Coronary artery (tissue), 2 donors: ENCODE results near the gene LINC01488.

ENCODE experiments used
- DNase-seq: peaks from one replicate; pipeline ENCODE4 v3.0.0-alpha.2; 2017; ENCODE audit warnings: low spot score
- H3K27ac ChIP-seq, 2 donors: fragments of 200-600 bp; sonication (generic); one replicate each; pipeline ENCODE4 v1.5.1; 2016 to 2019
- H3K4me3 ChIP-seq: fragments of 200-600 bp; sonication (generic); 2 replicates; pipeline ENCODE4 v1.5.1; 2016; ENCODE audit warnings: mild to moderate bottlenecking, moderate library complexity
- TF ChIP-seq, protein P1 (sequence below): fragments of 200-600 bp; sonication (generic); IDR thresholded peaks from one replicate; pipeline ENCODE4 v1.5.1; 2019; ENCODE audit warnings: antibody characterized with exemption

The LINC01488 gene

DNA sequence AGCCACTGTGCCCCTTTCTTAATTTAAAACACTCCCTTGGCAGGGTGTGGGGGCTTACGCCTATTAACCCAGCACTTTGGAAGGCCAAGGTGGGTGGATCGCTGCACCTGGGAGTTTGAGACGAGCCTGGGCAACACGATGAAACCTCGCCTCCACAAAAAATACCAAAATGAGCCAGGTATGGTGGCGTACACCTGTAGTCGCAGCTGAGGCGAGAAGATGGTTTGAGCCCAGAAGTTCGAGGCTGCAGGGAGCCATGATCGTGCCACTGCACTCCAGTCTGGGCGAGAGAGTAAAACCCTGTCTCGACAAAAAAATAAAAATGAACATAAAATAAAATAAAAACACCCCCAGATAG lies 45.0 kb downstream of the LINC01488 start:
- TF ChIP-seq, protein P1, sequence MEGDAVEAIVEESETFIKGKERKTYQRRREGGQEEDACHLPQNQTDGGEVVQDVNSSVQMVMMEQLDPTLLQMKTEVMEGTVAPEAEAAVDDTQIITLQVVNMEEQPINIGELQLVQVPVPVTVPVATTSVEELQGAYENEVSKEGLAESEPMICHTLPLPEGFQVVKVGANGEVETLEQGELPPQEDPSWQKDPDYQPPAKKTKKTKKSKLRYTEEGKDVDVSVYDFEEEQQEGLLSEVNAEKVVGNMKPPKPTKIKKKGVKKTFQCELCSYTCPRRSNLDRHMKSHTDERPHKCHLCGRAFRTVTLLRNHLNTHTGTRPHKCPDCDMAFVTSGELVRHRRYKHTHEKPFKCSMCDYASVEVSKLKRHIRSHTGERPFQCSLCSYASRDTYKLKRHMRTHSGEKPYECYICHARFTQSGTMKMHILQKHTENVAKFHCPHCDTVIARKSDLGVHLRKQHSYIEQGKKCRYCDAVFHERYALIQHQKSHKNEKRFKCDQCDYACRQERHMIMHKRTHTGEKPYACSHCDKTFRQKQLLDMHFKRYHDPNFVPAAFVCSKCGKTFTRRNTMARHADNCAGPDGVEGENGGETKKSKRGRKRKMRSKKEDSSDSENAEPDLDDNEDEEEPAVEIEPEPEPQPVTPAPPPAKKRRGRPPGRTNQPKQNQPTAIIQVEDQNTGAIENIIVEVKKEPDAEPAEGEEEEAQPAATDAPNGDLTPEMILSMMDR: no peak
- DNase-seq: no peak
- no peak overlapping the region for H3K27ac ChIP-seq
- H3K4me3 ChIP-seq: no peak overlapping the region

DNA sequence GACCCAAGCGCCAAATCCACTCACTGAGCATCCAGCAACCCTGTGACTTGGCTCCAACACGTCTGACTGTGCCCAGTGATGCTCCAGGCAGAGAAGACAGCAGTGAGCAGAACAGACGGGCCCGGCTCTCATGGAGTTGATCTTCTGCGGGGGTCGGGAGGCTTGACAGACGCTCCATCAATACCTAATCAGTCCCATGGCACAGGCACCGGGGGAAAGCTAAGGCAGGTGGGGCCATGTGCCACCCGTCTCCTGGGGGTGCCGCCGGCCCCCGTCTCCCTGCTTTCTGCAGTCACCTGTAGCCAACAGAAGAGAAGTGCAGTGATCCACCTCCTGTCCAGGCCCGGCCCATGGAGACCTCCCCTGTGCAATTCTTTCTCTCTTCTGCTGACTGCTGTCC lies 47.5 kb downstream of the LINC01488 start:
- DNase-seq: peak; percentile 63
- Histone ChIP-seq H3K27ac (no peak overlapping the region), H3K4me3 (no peak overlapping the region)
- TF ChIP-seq, protein P1: no peak

DNA sequence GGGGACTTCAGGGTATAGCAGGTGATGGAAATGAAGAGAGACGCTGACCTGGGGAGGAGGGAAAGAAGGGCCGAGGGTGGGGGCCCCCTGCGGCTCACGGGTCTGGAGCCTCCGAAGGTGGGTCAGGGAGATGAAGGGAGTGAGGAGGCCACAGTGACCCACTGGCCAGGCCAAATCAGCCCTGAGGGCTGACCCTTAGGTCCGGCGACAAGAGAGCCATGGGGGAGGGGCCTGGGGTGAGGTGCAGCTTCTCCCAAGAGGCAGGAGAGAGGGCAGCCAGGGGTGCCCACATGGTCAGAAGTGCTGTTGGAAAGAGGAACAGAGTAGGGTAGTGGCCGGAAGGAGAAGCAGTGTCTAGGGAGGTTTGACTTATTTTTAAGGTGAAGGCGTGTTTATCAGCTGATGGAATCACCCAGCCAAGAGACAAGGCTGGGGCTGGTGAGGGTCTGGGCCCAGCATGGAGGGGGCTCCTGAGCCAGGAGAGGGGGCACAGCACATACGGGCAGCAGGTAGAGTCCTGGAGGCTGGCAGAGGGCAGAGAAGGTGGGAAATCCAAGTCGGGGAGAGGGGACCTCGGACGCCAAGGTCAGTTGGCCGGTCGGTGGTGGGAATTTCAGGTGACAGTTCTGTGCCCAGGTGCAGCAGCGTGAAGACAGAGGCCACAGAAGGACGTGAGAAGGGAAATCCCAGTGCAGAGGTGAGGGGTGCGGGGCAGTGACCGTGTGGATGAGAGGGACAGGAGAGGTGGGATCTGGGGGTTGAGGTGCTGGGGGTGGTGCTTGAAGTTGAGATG lies 49.0 kb downstream of the LINC01488 start:
- Histone ChIP-seq H3K27ac (no peak overlapping the region), H3K4me3 (no peak overlapping the region)
- TF ChIP-seq, protein P1: no peak
- peak; percentile 53 for DNase-seq

DNA sequence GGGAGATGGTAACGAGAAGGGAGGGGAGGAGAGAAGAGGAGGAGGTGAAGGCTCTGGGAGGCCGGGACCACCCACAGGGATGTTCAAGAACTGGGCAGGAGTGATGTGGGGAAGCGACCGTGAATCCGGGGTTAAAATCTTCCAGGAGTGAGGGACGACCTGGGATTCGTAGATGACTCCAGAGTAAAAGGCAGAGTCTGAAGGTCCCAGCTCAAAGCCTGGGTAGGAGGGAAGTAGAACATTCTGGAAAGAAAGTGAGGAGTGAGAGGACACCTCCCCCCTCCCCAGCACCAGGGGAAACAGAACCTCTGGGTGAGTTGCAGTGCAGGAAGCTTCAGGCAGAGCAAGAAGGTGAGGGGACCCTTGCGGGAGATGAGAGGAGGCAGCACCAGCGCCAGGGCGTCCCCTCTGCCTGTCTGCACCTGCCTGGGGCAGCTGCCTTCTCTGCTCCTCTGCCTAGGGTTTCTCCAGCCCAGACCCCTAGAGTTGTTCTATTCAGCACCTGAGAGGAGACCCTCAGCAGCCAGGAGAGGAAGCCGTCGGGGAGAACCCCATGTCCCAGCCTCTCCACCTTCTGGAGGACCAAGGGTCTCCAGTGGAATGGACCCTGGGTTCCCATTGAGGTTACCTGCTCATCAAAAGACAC lies 49.7 kb downstream of the LINC01488 start:
- Histone ChIP-seq H3K4me3 (no peak overlapping the region), H3K27ac (no peak overlapping the region)
- TF ChIP-seq, protein P1: no peak
- peak; percentile 41 for DNase-seq

DNA sequence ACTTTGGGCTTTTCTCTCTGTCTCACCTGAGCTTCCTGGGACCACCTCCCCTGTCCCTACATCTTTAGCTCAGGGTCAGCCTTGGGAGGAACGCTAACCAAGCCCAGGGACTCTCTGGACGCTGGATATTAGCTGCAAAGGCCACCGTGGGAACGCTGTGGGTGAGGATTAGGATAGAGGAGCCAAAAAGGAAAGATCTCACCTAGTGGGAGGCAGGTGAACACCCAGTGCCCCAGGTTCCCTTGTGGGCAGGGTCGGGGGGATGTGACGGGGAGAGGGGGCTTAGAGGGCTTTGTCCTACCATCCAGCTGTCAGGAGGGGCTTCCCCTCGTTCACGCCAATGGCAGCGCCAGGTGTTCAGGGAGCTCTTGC lies 50.2 kb downstream of the LINC01488 start:
- H3K27ac ChIP-seq: no peak overlapping the region
- TF ChIP-seq, protein P1: no peak
- peak; percentile 43 for DNase-seq
- no peak overlapping the region for H3K4me3 ChIP-seq

DNA sequence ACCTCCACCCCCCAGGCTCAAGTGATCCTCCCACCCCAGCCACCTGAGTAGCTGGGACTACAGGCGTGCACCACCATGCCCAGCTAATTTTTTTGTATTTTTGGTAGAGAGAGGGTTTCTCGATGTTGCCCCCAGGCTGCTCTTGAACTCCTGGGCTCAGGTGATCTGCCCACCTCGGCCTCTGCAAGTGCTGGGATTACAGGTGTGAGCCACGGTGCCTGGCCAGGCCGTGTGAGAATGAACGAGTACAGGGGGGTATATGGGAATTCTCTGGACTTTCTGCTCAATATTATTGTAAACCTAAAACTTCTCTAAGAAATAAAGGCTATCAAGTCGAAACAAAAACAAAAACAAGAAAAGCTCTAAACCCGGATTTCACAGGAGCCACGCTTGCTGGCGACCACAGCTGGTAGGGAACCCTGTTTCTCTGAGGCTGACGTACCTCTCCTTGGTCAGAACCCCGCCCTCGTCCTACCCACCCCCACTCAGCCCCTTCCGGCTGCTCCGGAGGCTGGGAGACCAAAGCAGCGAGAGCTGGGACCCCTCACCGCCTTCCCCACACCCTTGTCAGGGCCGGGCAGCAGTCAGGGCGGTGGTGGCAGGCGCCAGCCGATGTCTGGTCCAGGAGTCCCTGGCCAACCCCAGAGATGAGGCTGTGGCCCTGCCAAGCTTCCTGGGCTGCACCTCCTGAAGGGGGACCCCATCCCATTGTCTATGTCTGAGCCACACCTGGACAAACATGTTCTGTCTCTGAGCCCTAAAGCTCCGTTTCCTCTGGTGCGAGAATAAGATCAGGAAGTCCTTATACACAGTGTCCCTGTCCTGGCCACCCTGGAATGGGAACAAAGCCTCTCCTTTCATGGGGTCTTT lies 52.1 kb downstream of the LINC01488 start:
- TF ChIP-seq, protein P1: no peak
- DNase-seq: no peak
- no peak overlapping the region for H3K27ac ChIP-seq
- no peak overlapping the region for H3K4me3 ChIP-seq
